Testis (tissue), 3 donors: ENCODE measurements around the gene PHTF1. TPM values are rescaled to one million over a fixed set of nuclear protein-coding genes. Genes with fewer than 3 reads are reported as not detected.

Experiments
- DNase-seq: peaks from one replicate; pipeline ENCODE4 v3.0.0-alpha.2; 2019
- H3K27ac ChIP-seq, 2 donors: fragments of 200-600 bp; sonication (generic); one replicate each; pipeline ENCODE4 v1.5.1; 2019
- H3K27me3 ChIP-seq: fragments of 200-600 bp; sonication (generic); one replicate; pipeline ENCODE4 v1.5.1; 2019
- H3K36me3 ChIP-seq: fragments of 200-600 bp; sonication (generic); one replicate; pipeline ENCODE4 v1.5.1; 2017; ENCODE audit warnings: low read depth; ENCODE audit errors: missing control alignments
- H3K4me1 ChIP-seq: fragments of 200-600 bp; sonication (generic); one replicate; pipeline ENCODE4 v1.5.1; 2019
- H3K4me3 ChIP-seq, 2 donors: fragments of 200-600 bp; sonication (generic); one replicate each; pipeline ENCODE4 v1.5.1; 2017 to 2019
- H3K9me3 ChIP-seq: fragments of 200-600 bp; sonication (generic); one replicate; pipeline ENCODE4 v1.5.1; 2017
- POLR2A ChIP-seq: fragments of 450-650 bp; IDR thresholded peaks from one replicate; pipeline ENCODE4 v1.6.1; 2017; ENCODE audit warnings: antibody characterized with exemption, mild to moderate bottlenecking, moderate library complexity
- WGBS, 2 donors: methylation state at CpG; one replicate each; pipeline ENCODE4 v1.1.5; 2018; 5-methylcytosine and 5-hydroxymethylcytosine counted together
- intact Hi-C: fragments of 100-400 bp; cut with DNase I; formaldehyde crosslinking; loops from one replicate; pipeline ENCODE4 v1.15.1; 2023; ENCODE audit warnings: low total_unique reads
- polyA plus RNA-seq: library from polyadenylated mRNA; stranded (reverse); fragments of 350-450 nt; fragmentation: Illumina TruSeq; extraction: RNeasy Lipid Tissue Mini Kit (QIAGEN cat#74804); gene quantifications from one replicate; pipeline ENCODE4 v1.2.3, GENCODE V29; 2014; ENCODE audit warnings: low read depth, low replicate concordance; ENCODE audit not compliant: insufficient read depth
- total RNA-seq, 2 donors: library from RNA; depleted of rRNA; stranded (reverse); fragments of >200 nt; gene quantifications; one replicate each; pipeline ENCODE4 v1.2.3, GENCODE V29; 2016
- TF ChIP-seq, protein P1 (sequence below), 3 experiments: fragments of 450-650 bp in 2 of 3; fragments of 200-600 bp in 1 of 3; sonication (generic) in 1 of 3; IDR thresholded peaks; one replicate each; pipeline ENCODE4 v1.5.1; 2016 to 2019; ENCODE audit warnings: antibody characterized with exemption in 3 of 3, mild to moderate bottlenecking in 2 of 3, moderate library complexity in 1 of 3

PHTF1 gene
- total and polyA plus RNA-seq, 3 donors from 2014 or later = 29.2 to 61.7 (median 46.4) TPM

GRCh38 chr1:113786069-113786468 lies 26.8 kb upstream of the PHTF1 start:
- Histone ChIP-seq H3K9me3 (no peaks in the 10 kb centered on the region), H3K27me3 (no peaks in the 10 kb centered on the region), H3K27ac (no peak overlapping the region), H3K36me3 (no peaks in the 10 kb centered on the region), H3K4me1 (peaks cover 12% of the 10 kb centered on the region), H3K4me3 (no peak overlapping the region)
- 64 to 81% methylated on average over 1 of the region's 1 CpG for WGBS, 2 donors
- no peak for DNase-seq
- intact Hi-C loops = no loop called here
- no peak for TF ChIP-seq POLR2A
- TF ChIP-seq, protein P1, sequence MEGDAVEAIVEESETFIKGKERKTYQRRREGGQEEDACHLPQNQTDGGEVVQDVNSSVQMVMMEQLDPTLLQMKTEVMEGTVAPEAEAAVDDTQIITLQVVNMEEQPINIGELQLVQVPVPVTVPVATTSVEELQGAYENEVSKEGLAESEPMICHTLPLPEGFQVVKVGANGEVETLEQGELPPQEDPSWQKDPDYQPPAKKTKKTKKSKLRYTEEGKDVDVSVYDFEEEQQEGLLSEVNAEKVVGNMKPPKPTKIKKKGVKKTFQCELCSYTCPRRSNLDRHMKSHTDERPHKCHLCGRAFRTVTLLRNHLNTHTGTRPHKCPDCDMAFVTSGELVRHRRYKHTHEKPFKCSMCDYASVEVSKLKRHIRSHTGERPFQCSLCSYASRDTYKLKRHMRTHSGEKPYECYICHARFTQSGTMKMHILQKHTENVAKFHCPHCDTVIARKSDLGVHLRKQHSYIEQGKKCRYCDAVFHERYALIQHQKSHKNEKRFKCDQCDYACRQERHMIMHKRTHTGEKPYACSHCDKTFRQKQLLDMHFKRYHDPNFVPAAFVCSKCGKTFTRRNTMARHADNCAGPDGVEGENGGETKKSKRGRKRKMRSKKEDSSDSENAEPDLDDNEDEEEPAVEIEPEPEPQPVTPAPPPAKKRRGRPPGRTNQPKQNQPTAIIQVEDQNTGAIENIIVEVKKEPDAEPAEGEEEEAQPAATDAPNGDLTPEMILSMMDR (IDR thresholded peaks at IDR 0.05) = no peak

DNA sequence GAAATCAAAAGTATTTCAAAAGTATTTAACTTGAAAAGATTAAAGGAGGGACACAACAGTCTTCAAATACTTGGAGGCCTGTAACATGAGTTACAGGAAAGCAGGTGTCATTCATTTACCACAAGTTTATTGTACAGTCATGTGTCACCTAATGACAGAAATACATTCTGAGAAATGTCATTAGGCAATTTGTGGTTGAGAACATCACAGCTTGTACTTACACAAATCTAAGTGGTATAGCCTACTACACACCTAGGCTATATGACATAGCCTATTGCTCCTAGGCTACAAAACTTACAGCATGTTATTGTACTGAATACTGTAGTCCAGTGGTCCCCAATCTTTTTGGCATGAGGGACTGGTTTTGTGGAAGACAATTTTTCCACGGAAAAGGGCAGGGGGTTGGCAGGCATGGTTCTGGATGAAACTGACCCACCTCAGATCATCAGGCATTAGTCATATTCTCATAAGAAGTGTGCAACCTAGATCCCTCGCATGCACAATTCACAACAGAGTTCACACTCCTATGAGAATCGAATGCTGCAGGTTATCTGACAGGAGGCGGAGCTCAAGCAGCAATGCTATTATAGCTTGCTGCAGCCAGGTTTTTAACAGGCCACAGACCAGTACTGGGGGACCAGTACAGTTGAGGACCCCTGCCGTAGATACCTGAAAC lies 25.0 kb upstream of the PHTF1 start:
- TF ChIP-seq POLR2A = no peak
- TF ChIP-seq, protein P1 (IDR thresholded peaks at IDR 0.05) = no peak
- no peak overlapping the region for H3K4me3 ChIP-seq
- intact Hi-C loops = no loop called here
- whole genome bisulfite sequencing, 2 donors = 83 to 87% methylated on average over 5 of the region's 5 CpGs
- peaks cover 12% of the 10 kb centered on the region for H3K4me1 ChIP-seq
- H3K9me3 ChIP-seq = no peaks in the 10 kb centered on the region
- H3K27me3 ChIP-seq = no peaks in the 10 kb centered on the region
- H3K36me3 ChIP-seq = no peaks in the 10 kb centered on the region
- H3K27ac ChIP-seq = no peak overlapping the region
- no peak for DNase-seq

DNA sequence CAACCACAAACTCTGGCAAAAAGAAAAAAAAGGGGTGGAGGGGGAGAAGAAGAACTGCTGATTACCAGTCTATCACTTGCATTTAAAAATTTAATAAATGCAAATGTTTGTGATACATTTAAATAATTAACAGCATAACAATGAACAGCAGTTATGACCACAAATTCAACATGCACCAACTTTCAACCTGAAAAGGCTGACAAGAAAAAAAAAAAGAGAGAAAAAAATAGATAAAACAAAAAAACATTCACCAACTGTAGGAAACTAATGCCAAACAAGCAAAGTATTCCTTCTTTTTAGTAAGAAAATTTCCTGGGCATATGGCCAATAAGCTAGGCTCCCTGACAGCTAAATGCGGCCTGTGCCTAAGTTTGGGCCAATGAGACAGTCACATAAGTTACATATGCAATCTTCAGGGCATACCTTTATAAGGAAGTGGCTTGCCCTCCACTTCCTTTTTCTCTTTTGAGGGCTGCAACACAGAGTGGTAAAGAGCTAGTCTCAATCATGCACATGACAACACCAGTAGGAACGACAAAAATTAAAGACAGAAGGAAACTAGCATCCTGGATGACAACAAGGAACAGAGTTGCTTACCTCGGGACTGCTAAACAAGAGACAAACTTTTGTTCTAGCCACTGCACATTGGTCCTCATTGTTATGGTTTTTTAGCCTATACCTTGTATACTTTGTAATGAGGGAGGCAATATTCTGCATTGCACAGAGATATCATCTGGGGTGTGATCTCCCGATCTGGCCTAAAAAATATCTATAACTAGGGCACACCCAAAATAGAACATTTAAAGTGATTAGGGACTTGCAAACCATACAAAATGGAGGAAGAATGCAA lies 24.2 kb upstream of the PHTF1 start:
- Histone ChIP-seq H3K36me3 (no peaks in the 10 kb centered on the region), H3K4me3 (no peak overlapping the region), H3K4me1 (peaks cover 12% of the 10 kb centered on the region), H3K9me3 (no peaks in the 10 kb centered on the region), H3K27ac (no peak overlapping the region), H3K27me3 (no peaks in the 10 kb centered on the region)
- WGBS, 2 donors = 47% methylated on average over 4 of the region's 4 CpGs
- TF ChIP-seq, protein P1 (IDR thresholded peaks at IDR 0.05) = no peak
- no peak for TF ChIP-seq POLR2A
- peak; percentile 56 for DNase-seq
- intact Hi-C loops = no loop called here

DNA sequence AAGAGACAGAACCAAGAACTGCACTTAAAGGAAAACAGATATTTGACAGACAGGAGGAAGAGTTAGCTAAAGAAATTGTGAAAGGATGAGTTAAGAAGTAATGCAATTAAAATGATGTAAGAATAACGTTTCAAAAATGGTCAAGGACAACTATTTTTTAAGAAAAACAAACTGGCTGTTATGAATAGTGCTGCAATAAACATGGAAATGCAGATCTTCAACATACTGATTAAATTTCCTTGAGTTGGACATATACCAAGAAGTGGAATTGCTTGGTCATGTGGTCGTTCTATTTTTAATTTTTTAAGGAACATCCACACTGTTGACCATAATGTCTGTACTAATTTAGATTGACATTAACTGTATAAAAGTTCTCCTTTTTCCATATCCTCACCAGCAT lies 23.1 kb upstream of the PHTF1 start:
- peaks cover 12% of the 10 kb centered on the region for H3K4me1 ChIP-seq
- H3K27ac ChIP-seq = no peak overlapping the region
- H3K9me3 ChIP-seq = no peaks in the 10 kb centered on the region
- no peaks in the 10 kb centered on the region for H3K36me3 ChIP-seq
- no peak overlapping the region for H3K4me3 ChIP-seq
- no peaks in the 10 kb centered on the region for H3K27me3 ChIP-seq
- intact Hi-C loops = no loop called here
- TF ChIP-seq POLR2A = no peak
- TF ChIP-seq, protein P1 (IDR thresholded peaks at IDR 0.05) = no peak
- WGBS, 2 donors = 26 to 28% methylated on average over 2 of the region's 2 CpGs
- DNase-seq = no peak
